ENCODE data around the gene MT1G. TPM values are rescaled to one million over a fixed set of nuclear protein-coding genes. Genes with fewer than 3 reads are reported as not detected.
"Not testable (repeated sequence)": the region's sequence is repeated elsewhere in the genome, so short reads cannot be mapped to it uniquely, and the experiment has no call there.

MT1G gene
- total RNA-seq, 2 donors from 2014 or later = 14.0 to 26.7 TPM

DNA sequence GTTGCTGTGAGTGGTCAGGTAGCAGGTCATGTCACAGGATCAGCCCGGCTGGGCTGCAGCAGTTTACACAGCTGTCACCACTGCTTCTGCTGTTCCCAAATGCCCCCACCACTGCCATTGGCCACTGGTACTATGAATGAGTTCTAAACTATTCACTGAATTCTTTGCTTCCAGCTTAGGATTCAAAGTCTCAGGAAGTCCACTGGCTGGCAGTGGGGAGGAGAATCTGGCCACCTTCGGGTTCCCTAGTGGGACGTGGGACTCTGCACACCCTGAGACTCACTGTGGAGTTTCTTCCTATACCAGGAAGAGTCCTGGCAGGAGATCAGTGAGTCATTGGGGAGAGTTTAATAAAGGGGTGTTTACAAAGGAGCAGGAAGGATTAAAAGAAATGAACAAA, 21.3 kb upstream of the MT1G start:
- DNase-seq (ENCODE audit: low spot score) = peak; percentile 50
- intact Hi-C loops (cut with DNase I) = no loop called here

GRCh38 chr16:56688762-56689161, 20.9 kb upstream of the MT1G start:
- DNase-seq (ENCODE audit: low spot score) = peak; percentile 20
- intact Hi-C loops (cut with DNase I) = no loop called here

DNA sequence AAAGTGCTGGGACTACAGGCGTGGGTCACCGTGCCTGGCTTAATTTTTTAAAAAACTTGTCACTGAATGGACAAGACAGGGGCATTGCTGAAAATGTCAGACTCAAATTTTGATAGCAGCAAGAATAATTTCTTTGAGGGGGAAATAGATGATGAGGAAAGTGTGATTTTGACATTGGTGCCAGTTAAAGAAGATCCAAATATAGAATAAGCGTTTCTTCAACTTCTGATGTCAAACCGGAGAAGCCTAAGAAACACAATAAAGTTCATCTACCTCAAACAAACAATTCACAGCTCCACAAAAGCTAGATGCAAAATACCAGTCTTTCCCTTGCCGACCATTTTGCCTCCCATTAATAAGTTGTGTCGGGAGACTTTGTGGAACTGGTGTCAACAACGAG, 18.9 kb upstream of the MT1G start:
- DNase-seq (ENCODE audit: low spot score) = peak; percentile 5
- intact Hi-C loops (cut with DNase I) = no loop called here

DNA sequence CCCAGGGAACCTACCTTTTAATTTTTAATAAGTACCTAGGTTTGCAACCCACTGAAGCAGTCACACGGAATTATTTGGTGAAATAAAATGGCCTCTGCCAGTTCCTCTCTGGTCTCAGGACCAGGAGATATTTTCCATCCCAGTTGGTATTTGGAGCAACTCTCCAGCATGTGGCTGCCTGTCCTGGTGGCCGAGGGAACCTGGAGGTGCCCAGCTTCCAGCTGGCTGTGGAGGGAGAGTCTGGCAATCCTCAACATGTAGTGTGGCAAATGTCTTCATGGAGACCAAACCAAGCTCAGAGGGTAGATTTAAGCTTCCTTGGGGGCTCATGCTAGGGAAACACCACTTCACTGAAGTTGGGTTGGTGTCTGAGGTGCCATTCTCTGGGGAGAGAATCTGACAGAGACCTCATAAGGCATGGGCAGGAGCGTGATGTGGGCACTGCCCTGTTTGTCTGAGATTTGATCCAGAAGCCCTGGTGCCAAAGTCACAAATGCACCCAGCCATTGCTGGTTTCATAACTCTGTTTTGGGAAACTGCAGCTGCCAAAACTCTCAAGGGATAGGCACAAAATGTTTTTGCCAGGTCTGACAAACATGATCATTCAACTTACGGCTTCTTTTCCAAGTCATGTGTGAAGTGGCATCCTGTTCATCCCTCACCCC, 17.2 kb upstream of the MT1G start:
- intact Hi-C loops (cut with DNase I) = no loop called here
- peak; percentile 57 for DNase-seq (ENCODE audit: low spot score)

DNA sequence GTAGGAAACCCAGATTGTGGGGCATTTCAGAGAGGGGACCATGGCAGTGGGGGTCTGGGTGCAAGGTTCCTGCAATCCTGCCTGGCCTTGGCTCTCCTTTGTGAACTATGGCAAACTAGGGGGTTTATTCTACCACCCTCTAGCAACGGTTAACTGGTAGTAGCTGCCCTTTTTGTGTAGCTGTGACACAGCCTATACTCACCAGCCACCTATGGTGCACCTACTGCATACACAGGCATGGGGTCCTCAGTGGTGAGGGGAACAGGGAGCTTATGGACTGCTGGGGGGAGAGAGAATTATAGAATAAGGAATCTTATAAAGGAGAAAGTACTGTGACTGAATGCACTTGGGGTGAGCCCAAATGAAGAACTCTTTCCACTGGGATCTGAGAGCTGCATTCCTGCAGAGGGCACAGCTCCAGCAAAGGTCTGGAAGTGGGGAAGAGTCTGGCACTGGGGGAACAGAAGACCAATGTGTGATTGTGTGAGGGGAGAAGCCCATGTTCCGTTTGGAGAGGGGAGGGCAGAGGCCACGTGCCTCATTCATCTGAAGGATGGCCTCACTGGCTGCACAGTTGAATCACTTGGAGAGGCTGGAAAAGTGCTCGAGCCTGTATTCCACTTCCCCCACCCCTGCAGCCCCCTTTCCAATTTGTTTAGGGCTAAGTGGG, 16.5 kb upstream of the MT1G start:
- intact Hi-C loops (cut with DNase I) = no loop called here
- DNase-seq (ENCODE audit: low spot score) = peak; percentile 75

DNA sequence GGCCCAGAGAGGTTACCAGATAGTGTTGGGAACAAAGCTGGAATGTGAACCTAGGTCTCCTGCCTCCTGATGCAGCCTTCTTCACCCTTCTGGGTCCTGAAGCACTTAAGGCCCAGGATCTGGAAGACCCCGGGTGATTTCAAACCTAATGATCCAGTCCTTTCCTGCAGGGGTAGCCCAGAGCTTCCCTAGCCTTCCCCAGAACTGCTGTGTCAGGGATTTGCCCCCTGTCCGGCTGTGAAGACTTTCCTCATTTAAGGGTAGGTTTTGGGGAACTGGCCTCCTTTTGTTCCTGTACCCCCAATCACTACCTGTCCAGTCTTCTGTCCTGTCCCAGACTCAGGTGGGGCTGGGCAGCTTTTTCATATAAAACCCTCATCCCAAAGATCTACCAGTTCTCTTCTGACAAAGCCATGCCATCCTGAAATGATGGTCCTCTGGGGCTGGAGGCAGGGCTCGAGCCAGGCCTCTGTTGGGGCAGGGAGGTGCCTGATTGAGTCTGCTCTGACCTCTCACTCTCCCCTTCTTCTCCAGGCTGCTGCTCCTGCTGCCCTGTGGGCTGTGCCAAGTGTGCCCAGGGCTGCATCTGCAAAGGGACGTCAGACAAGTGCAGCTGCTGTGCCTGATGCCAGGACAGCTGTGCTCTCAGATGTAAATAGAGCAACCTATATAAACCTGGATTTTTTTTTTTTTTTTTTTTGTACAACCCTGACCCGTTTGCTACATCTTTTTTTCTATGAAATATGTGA, 15.7 kb upstream of the MT1G start:
- intact Hi-C loops (cut with DNase I) = no loop called here
- peak; percentile 70 for DNase-seq (ENCODE audit: low spot score)

- intact Hi-C loops (cut with DNase I) = no loop called here
- peak; percentile 80 for DNase-seq (ENCODE audit: low spot score)
Observed at GRCh38 chr16:56682703-56683397, 15.0 kb upstream of the MT1G start.

DNA sequence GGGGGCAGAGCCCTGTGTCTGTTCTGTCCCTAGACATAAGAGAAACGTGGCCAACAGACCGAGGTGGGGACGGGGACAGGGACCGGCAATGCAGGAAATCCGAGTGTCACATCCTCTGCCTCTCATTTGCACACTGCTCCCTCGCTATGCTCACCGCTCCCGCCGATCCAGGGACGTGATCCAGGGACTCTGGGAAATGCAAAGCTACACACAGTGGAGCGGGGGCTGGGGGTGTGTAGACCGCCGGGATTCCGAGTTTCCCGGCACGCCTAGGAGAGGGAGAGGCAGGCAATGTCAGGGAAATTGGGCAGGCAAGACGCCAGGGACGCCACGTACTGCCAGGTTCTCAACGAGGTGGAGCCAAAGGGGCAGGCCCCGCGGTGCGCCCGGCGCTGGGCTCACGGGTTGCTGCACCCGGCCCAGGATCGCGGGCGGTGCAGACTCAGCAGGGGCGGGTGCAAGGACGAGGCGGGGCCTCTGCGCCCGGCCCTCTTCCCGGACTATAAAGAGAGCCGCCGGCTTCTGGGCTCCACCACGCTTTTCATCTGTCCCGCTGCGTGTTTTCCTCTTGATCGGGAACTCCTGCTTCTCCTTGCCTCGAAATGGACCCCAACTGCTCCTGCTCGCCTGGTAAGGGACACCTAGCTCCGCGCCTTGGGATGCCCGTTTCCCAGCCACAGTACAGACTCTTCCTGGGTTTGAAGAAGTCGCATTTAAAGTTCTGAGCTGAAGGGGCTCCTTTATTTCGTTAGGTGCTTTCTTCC, 14.3 kb upstream of the MT1G start, which contains the start of gene MT1X:
Gene MT1X, plus strand, starts transcription at position 532 of the 764 bp plus-strand sequence. Its CDS starts 71 bp downstream, at position 603.
- intact Hi-C loops (cut with DNase I) = no loop called here
- peak; percentile 98 for DNase-seq (ENCODE audit: low spot score)

DNA sequence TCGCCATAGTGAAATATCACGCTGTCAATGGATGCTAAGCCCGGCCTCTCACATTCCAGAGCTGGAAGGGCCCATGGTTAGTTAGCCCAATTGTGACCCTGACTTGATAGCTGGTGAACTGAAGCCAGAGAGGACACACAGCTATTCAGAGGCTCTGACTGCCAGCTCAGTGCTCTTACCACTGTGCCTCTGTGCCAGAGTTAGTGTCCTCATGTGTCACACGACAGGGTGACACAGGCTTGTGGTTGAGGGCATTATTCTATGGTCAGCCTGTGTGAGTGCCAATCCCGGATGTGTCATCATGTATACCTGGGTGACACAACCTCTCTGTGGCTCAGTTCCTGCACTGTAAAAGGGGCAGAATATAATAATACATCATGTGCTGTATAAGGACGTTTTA, 12.0 kb upstream of the MT1G start:
- intact Hi-C loops (cut with DNase I) = no loop called here
- DNase-seq (ENCODE audit: low spot score) = peak; percentile 53

DNA sequence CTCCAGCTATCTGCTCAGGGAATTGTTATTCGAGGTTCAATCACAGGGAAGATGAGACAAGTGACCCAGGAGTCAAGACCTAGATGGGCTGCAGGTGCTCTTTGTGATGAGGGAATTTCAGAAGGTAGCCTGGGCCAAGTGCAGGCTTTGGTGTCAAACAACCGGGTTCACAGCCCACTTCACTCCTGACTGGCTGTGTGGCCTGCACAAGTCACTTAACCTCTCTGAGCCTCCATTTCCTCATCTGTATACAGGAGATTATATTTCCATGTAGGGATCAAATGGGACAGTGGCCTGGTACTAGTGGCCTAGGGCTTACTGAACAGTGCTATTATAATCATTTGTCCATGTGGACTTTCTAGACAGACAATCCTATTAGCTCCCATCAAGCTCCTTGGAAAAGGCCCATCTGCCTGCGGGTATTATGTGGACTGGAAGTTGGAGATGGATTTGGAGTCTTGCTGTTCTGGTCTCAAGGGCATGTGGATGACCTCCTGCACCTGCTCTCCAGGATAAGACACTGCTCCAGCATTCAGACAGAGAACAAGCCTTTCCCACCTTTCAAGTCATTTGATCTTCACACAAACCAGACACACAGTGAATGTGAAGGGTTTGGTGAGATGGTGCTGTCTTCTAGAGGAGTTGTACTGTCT, 11.3 kb upstream of the MT1G start:
- DNase-seq (ENCODE audit: low spot score) = peak; percentile 31
- intact Hi-C loops (cut with DNase I) = no loop called here

DNA sequence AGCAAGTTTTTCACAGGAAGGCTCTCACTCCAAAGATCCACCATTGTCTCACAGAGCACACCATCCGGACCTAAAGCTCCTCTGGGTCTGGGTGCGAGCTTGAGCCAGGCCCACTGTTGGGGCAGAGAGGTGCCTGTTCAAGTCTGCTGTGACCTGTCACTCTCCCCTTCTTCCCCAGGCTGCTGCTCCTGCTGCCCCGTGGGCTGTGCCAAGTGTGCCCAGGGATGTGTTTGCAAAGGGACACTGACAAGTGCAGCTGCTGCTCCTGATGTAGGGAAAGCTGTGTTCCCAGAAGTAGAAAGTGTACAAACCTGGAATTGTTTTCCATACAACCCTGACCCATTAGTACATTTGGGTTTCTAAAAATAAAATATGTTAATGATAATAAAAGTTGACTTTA, 9.6 kb upstream of the MT1G start:
- intact Hi-C loops (cut with DNase I) = no loop called here
- peak; percentile 57 for DNase-seq (ENCODE audit: low spot score)

DNA sequence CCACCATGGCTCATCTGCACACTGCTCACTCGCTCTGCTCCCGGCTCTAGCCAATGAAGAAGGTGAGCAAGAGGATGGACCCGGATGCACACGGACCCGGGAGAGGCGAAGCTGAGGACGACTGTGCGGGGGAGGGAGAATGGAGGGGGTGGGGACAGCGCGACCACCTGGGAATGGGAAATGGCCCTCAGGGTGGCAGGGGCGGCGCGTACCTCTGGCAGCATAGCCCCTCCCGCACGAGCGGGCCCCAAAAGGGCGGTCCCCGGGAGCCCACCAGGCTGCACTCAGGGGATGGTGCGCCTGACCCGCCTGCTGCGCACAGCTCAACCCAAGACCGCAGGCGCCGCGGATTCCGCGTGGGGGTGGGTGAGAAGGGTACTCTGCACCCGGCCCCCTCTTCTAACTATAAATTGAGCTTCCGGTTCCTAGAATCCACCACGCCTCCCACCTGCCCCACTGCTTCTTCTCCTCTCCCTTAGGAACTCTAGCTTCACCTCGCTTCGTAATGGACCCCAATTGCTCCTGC, 7.9 kb upstream of the MT1G start:
- peak; percentile 69 for DNase-seq (ENCODE audit: low spot score)
- intact Hi-C loops (cut with DNase I) = no loop called here

DNA sequence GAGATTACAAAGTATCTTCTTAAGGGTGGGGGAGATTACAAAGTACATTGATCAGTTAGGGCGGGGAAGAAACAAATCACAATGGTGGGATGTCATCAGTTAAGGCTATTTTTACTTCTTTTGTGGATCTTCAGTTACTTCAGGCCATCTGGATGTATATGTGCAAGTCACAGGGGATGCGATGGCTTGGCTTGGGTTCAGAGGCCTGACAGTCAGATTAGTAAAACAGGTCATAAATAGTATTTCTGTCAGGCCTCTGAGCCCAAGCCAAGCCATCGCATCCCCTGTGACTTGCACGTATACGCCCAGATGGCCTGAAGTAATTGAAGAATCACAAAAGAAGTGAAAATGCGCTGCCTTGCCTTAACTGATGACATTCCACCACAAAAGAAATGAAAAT, 6.7 kb upstream of the MT1G start:
- DNase-seq (ENCODE audit: low spot score) = peak; percentile 14
- intact Hi-C loops (cut with DNase I) = not testable (repeated sequence)

GRCh38 chr16:56673921-56674320, 6.1 kb upstream of the MT1G start:
- DNase-seq (ENCODE audit: low spot score) = peak; percentile 78
- intact Hi-C loops (cut with DNase I) = no loop called here

GRCh38 chr16:56672761-56673536, 5.1 kb upstream of the MT1G start:
- intact Hi-C loops (cut with DNase I) = no loop called here

DNA sequence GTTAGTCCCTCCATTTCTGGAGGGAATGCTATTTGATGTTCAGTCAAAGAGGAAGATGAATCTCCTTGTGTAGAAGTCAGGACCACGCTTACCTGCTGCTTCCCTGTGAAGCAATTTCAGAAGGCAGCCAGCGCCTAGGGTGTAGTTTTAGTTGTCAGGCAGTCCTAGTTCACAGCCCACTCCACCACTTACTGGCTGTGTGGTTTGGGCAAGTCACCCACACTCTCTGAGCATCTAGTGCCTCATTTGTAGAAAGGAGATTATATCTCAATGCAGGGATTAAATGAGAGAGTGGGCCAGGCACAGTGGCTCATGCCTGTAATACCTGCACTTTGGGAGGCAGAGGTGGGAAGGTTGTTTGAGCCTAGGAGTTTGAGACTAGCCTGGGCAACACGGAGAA, 4.3 kb upstream of the MT1G start:
- intact Hi-C loops (cut with DNase I) = not testable (repeated sequence)
- peak; percentile 12 for DNase-seq (ENCODE audit: low spot score)

More at GRCh38 chr16:56672761-56673536, 5.1 kb upstream of the MT1G start:
- DNase-seq (ENCODE audit: low spot score) = peak; percentile 32

DNA sequence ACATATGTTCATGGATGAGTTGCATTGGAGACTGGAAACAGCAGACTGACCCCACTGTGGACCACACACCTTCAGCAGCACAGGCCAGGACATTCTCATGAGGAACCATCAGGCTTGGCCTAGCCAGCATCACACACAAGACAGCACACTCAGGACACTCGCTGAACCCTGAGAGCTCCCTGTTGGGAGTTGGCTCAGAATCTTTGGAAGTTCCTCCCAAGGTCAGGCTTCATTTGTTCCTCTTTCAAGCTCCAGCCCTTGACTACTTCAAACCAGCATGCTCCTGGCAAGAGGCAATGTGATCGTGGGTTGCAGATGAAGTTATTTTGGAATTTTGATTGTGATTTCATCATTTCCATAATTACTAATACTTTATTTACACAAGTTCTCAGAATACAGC, 3.8 kb upstream of the MT1G start:
- peak; percentile 50 for DNase-seq (ENCODE audit: low spot score)
- intact Hi-C loops (cut with DNase I) = not testable (repeated sequence)

GRCh38 chr16:56670620-56670934, 2.7 kb upstream of the MT1G start:
- DNase-seq (ENCODE audit: low spot score) = no peak
- intact Hi-C loops (cut with DNase I) = no loop called here

Data from posterior vena cava (tissue), 2 donors.